ENCODE measurements around the gene GRAMD2B. TPM values are rescaled to one million over a fixed set of nuclear protein-coding genes. Genes with fewer than 3 reads are reported as not detected.
A peak's percentile ranks its signal among the peaks of the same experiment; 100 is the strongest.

GRAMD2B gene
- total RNA-seq, 1 donor: 89.8 TPM

- Histone ChIP-seq H3K27ac (ENCODE audit: low read depth, low read length) (no peak overlapping the region), H3K4me1 (ENCODE audit: insufficient read depth, low read length) (peaks cover 18% of the 10 kb centered on the region), H3K27me3 (ENCODE audit: insufficient read depth, low read length) (no peaks in the 10 kb centered on the region), H3K4me2 (ENCODE audit: insufficient read depth, low read length) (no peak overlapping the region), H2AFZ (ENCODE audit: low read length) (no peak overlapping the region), H3K9me3 (ENCODE audit: low read depth, low read length) (no peaks in the 10 kb centered on the region), H3K4me3 (ENCODE audit: insufficient read depth, low read length) (no peak overlapping the region), H3K36me3 (ENCODE audit: insufficient read depth, low read length) (no peaks in the 10 kb centered on the region), H3K79me2 (ENCODE audit: insufficient read depth, low read length) (no peaks in the 10 kb centered on the region), H4K20me1 (ENCODE audit: insufficient read depth, low read length) (no peaks in the 10 kb centered on the region)
- DNase-seq (ENCODE audit: insufficient read length, low spot score, missing footprints): no peak
- no peak for TF ChIP-seq CTCF (IDR thresholded peaks at IDR 0.05; ENCODE audit: extremely low read depth, low read depth, low read length)
Measured at GRCh38 chr5:126398791-126399190, 24.4 kb upstream of the GRAMD2B start.

- no peak for TF ChIP-seq CTCF (IDR thresholded peaks at IDR 0.05; ENCODE audit: extremely low read depth, low read depth, low read length)
- H2AFZ ChIP-seq (ENCODE audit: low read length): no peak overlapping the region
- H3K27me3 ChIP-seq (ENCODE audit: insufficient read depth, low read length): no peaks in the 10 kb centered on the region
- no peak for DNase-seq (ENCODE audit: insufficient read length, low spot score, missing footprints)
- H3K79me2 ChIP-seq (ENCODE audit: insufficient read depth, low read length): no peaks in the 10 kb centered on the region
- H3K36me3 ChIP-seq (ENCODE audit: insufficient read depth, low read length): no peaks in the 10 kb centered on the region
- peaks cover 23% of the 10 kb centered on the region for H3K4me1 ChIP-seq (ENCODE audit: insufficient read depth, low read length)
- H3K4me2 ChIP-seq (ENCODE audit: insufficient read depth, low read length): no peak overlapping the region
- H3K27ac ChIP-seq (ENCODE audit: low read depth, low read length): no peak overlapping the region
- H3K4me3 ChIP-seq (ENCODE audit: insufficient read depth, low read length): no peak overlapping the region
- no peaks in the 10 kb centered on the region for H3K9me3 ChIP-seq (ENCODE audit: low read depth, low read length)
- no peaks in the 10 kb centered on the region for H4K20me1 ChIP-seq (ENCODE audit: insufficient read depth, low read length)
Measured at GRCh38 chr5:126400621-126401251, 22.5 kb upstream of the GRAMD2B start.

- H3K27ac ChIP-seq (ENCODE audit: low read depth, low read length): peak overlapping the region; percentile 70
- no peak overlapping the region for H3K4me3 ChIP-seq (ENCODE audit: insufficient read depth, low read length)
- no peaks in the 10 kb centered on the region for H3K9me3 ChIP-seq (ENCODE audit: low read depth, low read length)
- DNase-seq (ENCODE audit: insufficient read length, low spot score, missing footprints): no peak
- H3K36me3 ChIP-seq (ENCODE audit: insufficient read depth, low read length): no peaks in the 10 kb centered on the region
- no peak overlapping the region for H3K4me2 ChIP-seq (ENCODE audit: insufficient read depth, low read length)
- no peaks in the 10 kb centered on the region for H4K20me1 ChIP-seq (ENCODE audit: insufficient read depth, low read length)
- H3K79me2 ChIP-seq (ENCODE audit: insufficient read depth, low read length): no peaks in the 10 kb centered on the region
- no peak for TF ChIP-seq CTCF (IDR thresholded peaks at IDR 0.05; ENCODE audit: extremely low read depth, low read depth, low read length)
- H3K4me1 ChIP-seq (ENCODE audit: insufficient read depth, low read length): peaks cover 23% of the 10 kb centered on the region
- H2AFZ ChIP-seq (ENCODE audit: low read length): no peak overlapping the region
- H3K27me3 ChIP-seq (ENCODE audit: insufficient read depth, low read length): no peaks in the 10 kb centered on the region
Measured at GRCh38 chr5:126402621-126403555, 20.3 kb upstream of the GRAMD2B start.

GRCh38 chr5:126403876-126404275, 19.3 kb upstream of the GRAMD2B start:
- Histone ChIP-seq H3K79me2 (ENCODE audit: insufficient read depth, low read length) (no peaks in the 10 kb centered on the region), H3K27ac (ENCODE audit: low read depth, low read length) (peak overlapping the region; percentile 70), H3K4me3 (ENCODE audit: insufficient read depth, low read length) (no peak overlapping the region), H3K36me3 (ENCODE audit: insufficient read depth, low read length) (no peaks in the 10 kb centered on the region), H3K4me2 (ENCODE audit: insufficient read depth, low read length) (peak overlapping the region; percentile 34), H3K9me3 (ENCODE audit: low read depth, low read length) (no peaks in the 10 kb centered on the region), H2AFZ (ENCODE audit: low read length) (peak overlapping the region; percentile 42), H3K4me1 (ENCODE audit: insufficient read depth, low read length) (peaks cover 23% of the 10 kb centered on the region), H4K20me1 (ENCODE audit: insufficient read depth, low read length) (no peaks in the 10 kb centered on the region), H3K27me3 (ENCODE audit: insufficient read depth, low read length) (no peaks in the 10 kb centered on the region)
- no peak for DNase-seq (ENCODE audit: insufficient read length, low spot score, missing footprints)
- TF ChIP-seq CTCF (IDR thresholded peaks at IDR 0.05; ENCODE audit: extremely low read depth, low read depth, low read length): no peak

Data from osteoblast (primary cell).